Ovary (tissue), 3 donors: ENCODE results near the gene ANAPC5.

ENCODE experiments used
- POLR2A ChIP-seq: fragments of 450-650 bp; IDR thresholded peaks from one replicate; pipeline ENCODE4 v1.6.1; 2017; ENCODE audit warnings: antibody characterized with exemption, mild to moderate bottlenecking, moderate library complexity
- TF ChIP-seq, protein P1 (sequence below), 3 donors: fragments of 450-650 bp in 2 of 3; fragments of 200-600 bp in 1 of 3; IDR thresholded peaks; one replicate each; pipeline versions ENCODE4 v1.5.1 to v1.8.0; 2016 to 2022; ENCODE audit warnings: antibody characterized with exemption in 3 of 3, mild to moderate bottlenecking in 1 of 3
- donor health status: DM: no; HTN: no; CAD: no.

DNA sequence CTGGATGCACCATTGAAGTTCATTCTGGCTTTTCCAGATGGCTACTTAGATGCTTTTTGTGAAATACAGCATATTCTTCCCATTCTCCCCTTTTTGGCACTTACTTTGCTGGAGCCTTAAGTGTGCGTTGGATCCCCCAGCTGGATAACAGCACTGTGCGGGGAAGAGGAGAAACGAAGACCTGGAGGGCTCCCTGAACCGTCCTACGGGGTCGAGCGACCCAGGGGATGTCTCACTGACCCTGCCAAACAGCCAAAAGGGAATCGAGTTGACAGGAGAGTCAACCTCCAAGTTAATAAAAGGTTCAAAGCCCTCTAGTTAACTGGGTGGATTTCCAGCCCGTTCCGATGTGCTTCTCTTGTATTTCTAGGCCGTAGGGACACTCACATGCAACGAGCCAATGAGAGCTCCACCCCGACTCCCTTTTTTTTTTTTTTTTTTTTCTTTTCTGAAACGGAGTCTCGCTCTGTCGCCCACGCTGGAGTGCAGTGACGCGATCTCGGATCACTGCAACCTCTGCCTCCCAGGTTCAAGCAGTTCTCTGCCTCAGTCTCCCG lies 54.7 kb downstream of the ANAPC5 start:
- no peak for TF ChIP-seq POLR2A
- TF ChIP-seq, protein P1, sequence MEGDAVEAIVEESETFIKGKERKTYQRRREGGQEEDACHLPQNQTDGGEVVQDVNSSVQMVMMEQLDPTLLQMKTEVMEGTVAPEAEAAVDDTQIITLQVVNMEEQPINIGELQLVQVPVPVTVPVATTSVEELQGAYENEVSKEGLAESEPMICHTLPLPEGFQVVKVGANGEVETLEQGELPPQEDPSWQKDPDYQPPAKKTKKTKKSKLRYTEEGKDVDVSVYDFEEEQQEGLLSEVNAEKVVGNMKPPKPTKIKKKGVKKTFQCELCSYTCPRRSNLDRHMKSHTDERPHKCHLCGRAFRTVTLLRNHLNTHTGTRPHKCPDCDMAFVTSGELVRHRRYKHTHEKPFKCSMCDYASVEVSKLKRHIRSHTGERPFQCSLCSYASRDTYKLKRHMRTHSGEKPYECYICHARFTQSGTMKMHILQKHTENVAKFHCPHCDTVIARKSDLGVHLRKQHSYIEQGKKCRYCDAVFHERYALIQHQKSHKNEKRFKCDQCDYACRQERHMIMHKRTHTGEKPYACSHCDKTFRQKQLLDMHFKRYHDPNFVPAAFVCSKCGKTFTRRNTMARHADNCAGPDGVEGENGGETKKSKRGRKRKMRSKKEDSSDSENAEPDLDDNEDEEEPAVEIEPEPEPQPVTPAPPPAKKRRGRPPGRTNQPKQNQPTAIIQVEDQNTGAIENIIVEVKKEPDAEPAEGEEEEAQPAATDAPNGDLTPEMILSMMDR (IDR thresholded peaks at IDR 0.05), result no peak
